HG02943 (cell line): Measurements from ENCODE around the gene SIL1.
A peak's percentile ranks its signal among the peaks of the same experiment; 100 is the strongest.
"Not testable (repeated sequence)": the region's sequence is repeated elsewhere in the genome, so short reads cannot be mapped to it uniquely, and the experiment has no call there.

Source experiments
- ATAC-seq: cut with Tn5 transposase; IDR thresholded peaks from one replicate; pipeline ENCODE4 v1.9.1; 2021; ENCODE audit warnings: mild to moderate bottlenecking, low read depth, moderate library complexity; ENCODE audit not compliant: unreplicated experiment

Gene SIL1

DNA sequence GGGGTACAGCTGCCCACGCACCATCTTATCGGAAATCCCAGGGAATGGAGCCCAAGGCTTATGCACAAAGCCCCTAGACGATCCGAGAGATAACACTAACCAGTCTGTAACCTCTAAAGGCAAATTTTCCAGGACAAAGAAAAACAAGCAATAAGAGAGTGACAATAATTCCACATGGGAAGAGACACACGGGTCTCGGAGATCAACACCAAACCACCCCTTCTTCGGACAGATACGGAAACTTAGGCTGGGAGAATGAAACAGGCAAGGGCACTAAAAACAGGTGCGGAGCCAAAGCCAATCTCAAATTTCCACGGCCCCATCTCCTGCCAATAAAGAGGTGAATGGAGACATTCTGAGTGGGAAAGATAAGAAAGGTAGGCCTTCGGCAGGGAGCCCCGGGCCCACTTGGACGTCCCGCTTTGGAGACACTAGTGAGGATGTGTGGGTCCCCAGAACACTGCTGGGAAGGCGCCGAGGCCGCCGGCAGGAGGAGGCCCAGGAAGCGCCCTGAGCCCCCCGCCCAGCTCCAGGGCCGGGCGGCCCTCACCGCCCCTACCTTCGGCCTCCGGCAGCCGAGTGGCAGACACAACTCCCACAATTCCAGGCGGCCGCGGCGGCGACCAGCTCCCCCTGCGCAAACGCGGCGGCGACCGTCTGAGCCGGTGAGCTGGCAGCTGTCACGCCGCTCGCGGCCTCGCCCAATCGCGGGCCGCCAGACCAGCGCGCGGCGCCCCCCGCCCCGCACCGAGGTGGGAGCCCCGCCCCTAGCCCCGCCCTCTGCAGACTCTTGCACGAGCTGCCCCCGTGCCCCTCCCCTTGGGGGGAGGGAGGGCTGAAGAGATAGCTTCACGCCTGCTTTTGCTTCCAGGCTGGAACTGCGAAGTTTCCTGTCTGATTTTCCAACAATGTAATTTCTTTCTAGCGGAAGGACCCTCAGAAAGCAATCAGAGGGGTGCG, at the start of gene SIL1:
SIL1 (minus strand) TSS at position 659 of the 960 bp plus-strand sequence. CDS start 70,525 bp downstream, outside the sequence.
- ATAC-seq: peak; percentile 89

- ATAC-seq: no peak
Observed at GRCh38 chr5:139246394-139246793, 48.2 kb upstream of the SIL1 start.

- ATAC-seq: no peak
Observed at GRCh38 chr5:139245637-139246339, 47.6 kb upstream of the SIL1 start.

DNA sequence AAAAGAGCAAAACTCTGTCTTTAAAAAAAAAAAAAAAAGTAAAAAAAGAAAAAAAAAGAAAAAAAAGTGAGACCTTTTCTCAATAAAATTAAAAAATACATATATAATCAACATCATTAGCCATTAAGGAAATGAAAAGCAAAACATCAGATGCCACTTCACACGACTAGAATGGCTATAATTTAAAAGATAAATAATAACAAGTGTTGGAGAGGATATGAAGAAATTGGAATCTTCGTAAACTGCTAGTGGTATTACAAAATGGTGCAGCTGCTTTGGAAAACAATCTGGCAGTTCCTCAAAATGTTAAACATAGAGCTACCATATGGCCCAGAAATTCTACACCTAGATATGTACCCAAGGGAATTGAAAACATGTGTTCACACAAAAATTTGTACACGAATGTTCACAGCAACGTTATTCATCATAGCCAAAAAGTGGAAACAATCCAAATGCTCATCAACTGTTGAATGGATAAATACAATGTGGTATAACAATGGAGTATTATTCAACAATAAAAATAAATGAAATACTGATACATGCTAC, 45.3 kb upstream of the SIL1 start:
- no peak for ATAC-seq

- ATAC-seq: no peak
Observed at GRCh38 chr5:139241139-139241538, 43.0 kb upstream of the SIL1 start.

- ATAC-seq: no peak
Observed at GRCh38 chr5:139236479-139236878, 38.3 kb upstream of the SIL1 start.

GRCh38 chr5:139232147-139232724, 34.1 kb upstream of the SIL1 start:
- ATAC-seq: no peak

- ATAC-seq: no peak
Observed at GRCh38 chr5:139228201-139228803, 30.1 kb upstream of the SIL1 start.

DNA sequence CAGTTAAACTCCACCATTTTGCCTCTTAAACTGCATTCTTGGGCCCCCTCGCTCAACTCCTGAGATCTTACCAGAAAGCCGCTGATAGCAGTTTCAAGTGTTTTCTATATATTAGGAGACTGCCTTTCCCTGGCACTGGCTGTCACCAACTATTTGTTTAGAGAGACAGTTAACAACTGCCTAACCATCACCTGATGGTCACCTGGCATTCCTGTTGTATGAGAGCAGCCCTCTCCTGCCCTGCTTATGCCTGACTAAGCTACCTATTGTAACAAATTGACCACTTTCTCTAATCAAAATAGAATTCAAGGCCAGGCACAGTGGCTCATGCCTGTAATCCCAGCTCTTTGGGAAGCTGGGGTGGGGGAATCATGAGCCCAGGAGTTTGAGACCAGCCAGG, 28.0 kb upstream of the SIL1 start:
- ATAC-seq: no peak

GRCh38 chr5:139223481-139223880, 25.3 kb upstream of the SIL1 start:
- ATAC-seq: no peak

DNA sequence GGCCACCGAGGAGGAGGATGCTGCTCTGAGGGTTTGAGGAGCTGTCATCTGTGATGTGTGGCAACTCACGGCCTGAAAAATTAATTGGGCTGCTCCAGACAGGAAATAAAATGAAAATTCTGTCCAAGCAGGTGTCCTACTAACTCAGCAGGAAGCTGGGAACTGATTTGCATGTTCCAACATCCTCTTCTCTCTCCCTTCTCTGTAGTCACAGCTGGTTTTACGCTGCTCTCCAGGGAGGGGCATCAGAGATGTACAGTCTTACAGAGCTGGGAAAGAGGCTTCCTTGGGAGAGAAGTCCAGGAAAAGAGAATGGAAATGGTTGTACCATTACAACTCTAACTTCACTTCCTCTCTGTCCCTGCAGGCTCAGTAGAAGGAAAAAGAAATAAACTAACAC, 24.2 kb upstream of the SIL1 start:
- no peak for ATAC-seq

DNA sequence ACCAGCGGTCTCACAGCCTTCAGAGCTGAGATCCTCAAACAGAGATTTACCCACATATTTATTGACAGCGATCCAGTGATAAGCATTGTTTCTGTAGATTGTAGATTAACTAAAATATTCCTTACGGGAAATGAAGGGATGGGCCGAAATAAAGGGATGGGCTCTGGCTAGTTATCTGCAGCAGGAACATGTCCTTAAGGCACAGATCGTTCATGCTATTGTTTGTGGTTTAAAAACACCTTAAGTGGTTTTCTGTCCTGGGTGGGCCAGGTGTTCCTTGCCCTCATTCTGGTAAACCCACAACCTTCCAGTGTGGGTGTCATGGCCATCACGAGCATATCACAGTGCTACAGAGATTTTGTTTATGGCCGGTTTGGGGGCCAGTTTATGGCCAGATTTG, 19.9 kb upstream of the SIL1 start:
- ATAC-seq: not testable (repeated sequence)

- no peak for ATAC-seq
Observed at GRCh38 chr5:139215107-139215975, 17.2 kb upstream of the SIL1 start.

DNA sequence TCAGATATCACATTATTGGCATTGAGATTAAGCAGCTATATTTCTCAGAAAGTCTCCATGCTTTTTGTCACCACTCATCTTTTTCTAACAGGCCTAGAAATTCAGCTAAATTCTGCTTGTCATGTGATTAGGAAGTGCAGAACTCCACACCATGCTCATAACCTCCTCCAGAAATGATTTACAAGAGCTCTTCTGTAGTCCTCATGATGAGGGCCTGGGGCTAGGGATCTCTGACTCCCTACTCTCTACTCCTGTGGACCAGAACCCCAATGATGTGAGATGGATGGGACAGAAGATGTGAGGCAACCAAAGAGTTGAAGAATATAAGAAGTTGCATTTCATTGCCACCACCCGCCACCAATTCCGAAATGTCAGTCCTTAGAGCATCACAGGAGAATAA, 16.5 kb upstream of the SIL1 start:
- ATAC-seq: no peak

- no peak for ATAC-seq
Observed at GRCh38 chr5:139212906-139213305, 14.7 kb upstream of the SIL1 start.

- ATAC-seq: no peak
Observed at GRCh38 chr5:139212486-139212885, 14.3 kb upstream of the SIL1 start.

- ATAC-seq: no peak
Observed at GRCh38 chr5:139210585-139210984, 12.4 kb upstream of the SIL1 start.

DNA sequence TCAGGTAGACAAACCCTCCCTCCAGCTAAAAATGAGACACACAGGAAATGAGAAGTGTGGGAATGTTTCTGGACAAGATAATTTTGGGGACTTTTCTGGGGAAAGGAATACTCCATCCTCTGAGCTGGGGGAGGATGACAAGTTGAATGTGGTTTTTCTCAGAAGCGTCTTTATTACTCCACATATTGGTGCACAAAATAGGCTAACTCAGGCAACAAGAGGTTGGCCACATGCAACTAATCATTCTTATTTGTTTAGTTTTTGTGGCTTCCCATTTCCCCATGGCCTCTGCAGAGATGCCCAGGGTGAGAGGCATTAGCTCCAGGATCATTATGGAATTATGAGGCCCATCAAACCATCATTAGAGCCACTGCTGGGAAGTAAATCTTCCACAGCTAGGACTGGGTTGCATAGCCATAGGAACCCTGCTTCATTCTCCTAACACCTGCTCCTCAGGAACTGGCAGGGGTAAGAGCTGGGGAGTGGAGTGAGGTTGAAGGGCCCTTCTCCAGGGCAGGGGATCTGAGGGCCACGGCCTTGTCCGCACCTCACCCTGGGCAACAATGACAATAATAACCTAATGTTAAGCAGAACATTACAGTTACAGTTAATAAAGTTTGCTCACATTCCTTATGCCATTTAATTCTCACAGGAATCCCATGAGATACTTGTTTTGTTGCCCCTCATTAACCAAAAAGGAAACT, 9.3 kb upstream of the SIL1 start:
- no peak for ATAC-seq

DNA sequence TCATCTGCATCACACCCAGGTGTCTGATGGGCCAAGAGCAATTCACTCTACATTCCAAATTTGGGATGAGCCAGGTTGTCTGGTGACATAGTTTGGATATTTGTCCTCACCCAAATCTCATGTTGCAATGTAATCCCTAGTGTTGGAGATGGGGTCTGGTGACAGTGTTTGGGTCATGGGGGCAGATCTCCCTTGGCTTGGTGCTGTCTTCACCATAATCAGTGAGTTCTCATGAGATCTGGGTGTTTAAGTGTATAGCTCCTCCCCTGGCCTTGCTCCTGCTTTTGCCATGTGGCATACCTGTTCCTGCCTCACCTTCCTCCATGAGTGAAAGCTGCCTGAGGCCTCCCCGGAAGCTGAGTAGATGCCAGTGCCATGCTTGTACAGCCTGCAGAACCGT, 7.4 kb upstream of the SIL1 start:
- ATAC-seq: no peak
